Heart right ventricle (tissue), 16 donors: ENCODE results near the gene GTF3C2. TPM values are rescaled to one million over a fixed set of nuclear protein-coding genes. Genes with fewer than 3 reads are reported as not detected.

Experiments used
- ATAC-seq, 8 donors: fragments of 200-7000 bp; cut with Tn5 transposase; one replicate each; pipeline ENCODE4 v1.9.1; 2020; ENCODE audit warnings: mild to moderate bottlenecking in 8 of 8, moderate library complexity in 8 of 8, moderate number of reproducible peaks in 1 of 8
- DNase-seq, 2 donors: peaks; one replicate each; pipeline ENCODE4 v3.0.0-alpha.2; 2020
- H3K27ac ChIP-seq, 10 donors: fragments of 200-600 bp; sonication (generic) in 2 of 10; one replicate each; pipeline versions ENCODE4 v1.5.0 to v1.8.0; 2020 to 2022; ENCODE audit warnings: mild to moderate bottlenecking in 3 of 10
- H3K27me3 ChIP-seq, 7 donors: fragments of 200-600 bp; one replicate each; pipeline ENCODE4 v1.8.0; 2021 to 2022; ENCODE audit warnings: mild to moderate bottlenecking in 2 of 7
- H3K36me3 ChIP-seq, 9 donors: fragments of 200-600 bp; sonication (generic) in 1 of 9; one replicate each; pipeline versions ENCODE4 v1.5.0 to v1.8.0; 2020 to 2022; ENCODE audit warnings: mild to moderate bottlenecking in 2 of 9
- H3K4me1 ChIP-seq, 9 donors: fragments of 200-600 bp; sonication (generic) in 1 of 9; one replicate each; pipeline versions ENCODE4 v1.5.0 to v1.8.0; 2020 to 2022; ENCODE audit warnings: mild to moderate bottlenecking in 4 of 9
- H3K4me3 ChIP-seq, 10 donors: fragments of 200-600 bp; sonication (generic) in 2 of 10; one replicate each; pipeline versions ENCODE4 v1.5.0 to v1.8.0; 2020 to 2022; ENCODE audit warnings: mild to moderate bottlenecking in 7 of 10, moderate library complexity in 2 of 10
- H3K9me3 ChIP-seq, 11 donors: fragments of 200-600 bp in 10 of 11; sonication (generic) in 2 of 11; one replicate each; pipeline versions ENCODE4 v1.5.0 to v1.8.0; 2013 to 2022; ENCODE audit warnings: mild to moderate bottlenecking in 2 of 11, control low read depth in 1 of 11, moderate library complexity in 1 of 11
- WGBS, 2 donors: extraction: QIAGEN DNeasy Blood & Tissue Kit; methylation state at CpG; one replicate each; pipeline ENCODE4 v1.1.7; 2013; ENCODE audit warnings: inconsistent platforms in 1 of 2; 5-methylcytosine and 5-hydroxymethylcytosine counted together
- intact Hi-C, 10 donors: fragments of 100-400 bp; cut with DNase I; formaldehyde crosslinking; loops; one replicate each; pipeline versions ENCODE4 v1.11.1 to v1.14.2; 2022
- polyA plus RNA-seq, 2 donors: library from polyadenylated mRNA; stranded (reverse); fragments of 200-250 nt; gene quantifications; one replicate each; pipeline ENCODE4 v1.2.3, GENCODE V29; 2013
- total RNA-seq, 10 donors: library from RNA; stranded (reverse); fragmentation: NEBNext Ultra II Directional in 3 of 10; extraction: Animal tissue kit (Norgen Biotek cat#: 25700) in 3 of 10; gene quantifications; one replicate each; pipeline versions ENCODE4 v1.2.1 to v1.2.4, GENCODE V29; 2021 to 2023
- TF ChIP-seq, protein P1 (sequence below), 9 donors: fragments of 200-600 bp; sonication (generic) in 2 of 9; IDR thresholded peaks; one replicate each; pipeline versions ENCODE4 v1.5.0 to v1.8.0; 2021 to 2022; ENCODE audit warnings: antibody characterized with exemption in 9 of 9, mild to moderate bottlenecking in 5 of 9, moderate library complexity in 1 of 9
- donor health status: Arrhythmogenic right ventricular cardiomyopathy.
- donor health status: ischemic (EF 13 %, LVEDD 7.1; RV severe dilation, severe dysfunction).
- donor health status: healthy with polysubstance abuse.
- donor health status: DM: no; HTN: yes; CAD: no.
- donor health status: DM: no; HTN: no; CAD: no.
- donor health status: ischemic (EF 25% LVEDD 6.9; RV normal size, moderate dysfunction).
- donor health status: ischemic (EF 25% LVEDD 5.7; RV mildly dilated, moderate dysfunction).
- donor health status: healthy.
- donor health status: DM: yes; HTN: yes; CAD: no.
- donor health status: Ischemic cardiomyopathy.
- donor health status: ischemic (EF 35%, LVEDD 5.7; RV mildly dilated, moderate dysfunction).
- donor health status: nonischemic (EF 11% LVEDD 7.7; RV severe dilation, severe dysfunction).
- donor health status: DM: yes; HTN: yes; CAD: no.
- donor health status: PGD.
- donor health status: ischemic (EF 29% LVEDD 5.4; RV normal size, mild dysfunction).
- donor health status: nonischemic (EF 23%, LVEDD 6.1; RV moderate dilation, normal function).

Gene GTF3C2
- total and polyA plus RNA-seq, 12 donors = 17.6 to 30.3 (median 23.6) TPM

DNA sequence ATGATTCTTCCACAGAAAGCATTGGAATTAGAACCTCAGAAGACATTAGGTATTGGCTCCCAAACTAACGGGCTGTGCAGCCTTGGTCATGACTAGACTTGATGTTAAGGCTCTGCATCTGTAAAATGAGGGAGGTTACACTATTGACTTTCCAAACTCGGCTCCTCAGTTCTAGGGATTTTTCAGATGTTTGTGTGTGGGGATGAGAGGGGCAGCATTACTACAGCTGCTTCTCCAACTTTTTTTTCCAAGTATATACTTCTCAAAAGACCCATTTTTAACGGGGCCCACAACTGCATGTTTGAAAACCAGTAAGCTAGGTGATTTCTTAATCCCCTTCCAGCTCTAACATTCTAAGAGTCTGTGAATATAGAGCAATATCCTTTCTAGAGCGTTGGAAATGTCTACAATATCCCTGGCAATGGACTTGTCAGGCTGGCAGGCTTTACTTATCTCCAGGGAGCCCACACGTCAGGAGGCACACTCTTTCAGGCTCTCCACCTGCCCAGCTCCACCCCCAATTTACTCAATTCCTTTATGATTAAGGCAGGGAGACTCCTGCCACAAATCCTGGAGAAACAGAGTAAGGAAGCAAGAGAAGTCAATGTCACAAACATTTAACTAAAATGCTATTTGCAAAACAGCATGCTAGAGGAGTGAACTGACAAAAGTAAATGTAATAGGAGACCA, 32.8 kb downstream of the GTF3C2 start:
- Histone ChIP-seq H3K4me1 (peaks cover 6 to 41% (median 30%) of the 10 kb centered on the region in 9 donors), H3K27ac (peak overlapping the region; percentile 78 to 98 (median 95)), H3K9me3 (no peaks in the 10 kb centered on the region), H3K4me3 (peak overlapping the region; percentile 29 to 87 (median 76)), H3K27me3 (no peaks in the 10 kb centered on the region), H3K36me3 (peaks cover 0 to 38% (median 27%) of the 10 kb centered on the region in 9 donors)
- intact Hi-C loops = loop anchor here in 5 of 10 donors (2.0 to 5.0 kb wide), 3 partner anchors 33 to 49 kb away; partner anchors contain the start of genes GTF3C2 (in 4 of the 5), EIF2B4 (in 2 of the 5) and SNX17 (in 2 of the 5)
- peak in 1 of 8 donors; percentile 3 for ATAC-seq
- TF ChIP-seq, protein P1, sequence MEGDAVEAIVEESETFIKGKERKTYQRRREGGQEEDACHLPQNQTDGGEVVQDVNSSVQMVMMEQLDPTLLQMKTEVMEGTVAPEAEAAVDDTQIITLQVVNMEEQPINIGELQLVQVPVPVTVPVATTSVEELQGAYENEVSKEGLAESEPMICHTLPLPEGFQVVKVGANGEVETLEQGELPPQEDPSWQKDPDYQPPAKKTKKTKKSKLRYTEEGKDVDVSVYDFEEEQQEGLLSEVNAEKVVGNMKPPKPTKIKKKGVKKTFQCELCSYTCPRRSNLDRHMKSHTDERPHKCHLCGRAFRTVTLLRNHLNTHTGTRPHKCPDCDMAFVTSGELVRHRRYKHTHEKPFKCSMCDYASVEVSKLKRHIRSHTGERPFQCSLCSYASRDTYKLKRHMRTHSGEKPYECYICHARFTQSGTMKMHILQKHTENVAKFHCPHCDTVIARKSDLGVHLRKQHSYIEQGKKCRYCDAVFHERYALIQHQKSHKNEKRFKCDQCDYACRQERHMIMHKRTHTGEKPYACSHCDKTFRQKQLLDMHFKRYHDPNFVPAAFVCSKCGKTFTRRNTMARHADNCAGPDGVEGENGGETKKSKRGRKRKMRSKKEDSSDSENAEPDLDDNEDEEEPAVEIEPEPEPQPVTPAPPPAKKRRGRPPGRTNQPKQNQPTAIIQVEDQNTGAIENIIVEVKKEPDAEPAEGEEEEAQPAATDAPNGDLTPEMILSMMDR (IDR thresholded peaks at IDR 0.05) = no peak
- no peak for DNase-seq
- WGBS, 2 donors = 21 to 22% methylated on average over 5 of the region's 5 CpGs

DNA sequence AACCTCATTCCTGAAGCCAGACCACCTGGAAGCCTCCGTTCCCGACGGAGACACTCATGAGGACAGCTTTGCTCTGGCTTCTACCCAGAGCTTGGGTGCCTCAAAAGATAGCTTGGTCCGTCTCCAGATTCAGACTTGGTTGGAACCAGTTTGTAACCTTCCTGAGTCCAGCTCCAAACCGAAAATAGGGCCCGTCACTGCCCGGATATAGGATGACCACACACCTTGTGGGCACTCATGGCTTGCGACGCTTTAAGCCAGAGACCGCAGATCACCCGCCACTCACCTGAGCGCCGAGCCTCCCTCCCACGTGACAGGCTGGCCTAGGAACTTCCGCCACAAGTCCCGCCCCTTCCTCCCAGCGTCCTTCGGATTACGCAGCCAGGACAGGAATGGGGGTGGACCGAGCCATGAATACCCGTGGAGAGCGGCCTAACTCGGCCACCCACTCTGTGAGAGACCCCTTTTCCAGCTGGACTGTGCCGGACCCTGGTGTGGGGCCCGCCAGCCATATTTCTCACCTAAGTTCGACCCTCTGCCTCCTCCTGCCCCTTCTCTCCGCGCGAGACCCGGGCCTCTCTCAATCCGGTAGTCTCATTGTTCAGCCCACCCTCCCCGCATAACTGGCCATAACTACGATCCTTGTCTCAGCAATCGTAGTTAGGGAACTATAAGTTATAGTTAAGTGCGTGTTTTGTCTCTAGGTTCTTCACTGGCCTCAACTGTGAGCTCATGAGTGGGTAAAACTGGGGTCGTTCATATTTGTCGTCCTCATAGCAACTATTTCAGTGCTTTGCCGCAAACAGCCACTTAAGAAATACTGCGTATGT, 33.6 kb downstream of the GTF3C2 start, which contains the start of gene MPV17:
MPV17 (minus strand) TSS at position 332 of the 830 bp plus-strand sequence. CDS start 580 bp downstream, outside the sequence.
- intact Hi-C loops = loop anchor here in 5 of 10 donors (2.0 to 5.0 kb wide), 3 partner anchors 34 to 49 kb away; partner anchors contain the start of genes GTF3C2 (in 4 of the 5), EIF2B4 (in 2 of the 5) and SNX17 (in 2 of the 5)
- Histone ChIP-seq H3K4me3 (peak within 1 kb of the TSS; percentile 29 to 87 (median 76)), H3K4me1 (peaks cover 6 to 41% (median 30%) of the 10 kb centered on the region in 9 donors), H3K27ac (peak within 1 kb of the TSS; percentile 78 to 98 (median 95)), H3K27me3 (no peaks in the 10 kb centered on the region), H3K36me3 (peaks cover 0 to 36% (median 23%) of the 10 kb centered on the region in 9 donors), H3K9me3 (no peaks in the 10 kb centered on the region)
- DNase-seq (peak; percentile 89 to 93), ATAC-seq (peak; percentile 87 to 97 (median 94))
- WGBS, 2 donors = 0% methylated on average over 39 of the region's 39 CpGs
- TF ChIP-seq, protein P1 (IDR thresholded peaks at IDR 0.05) = no peak

- Histone ChIP-seq H3K27me3 (no peaks in the 10 kb centered on the region), H3K4me3 (peak overlapping the region; percentile 29 to 87 (median 76)), H3K27ac (peak overlapping the region in 9 of 10 donors; percentile 78 to 98 (median 96)), H3K36me3 (peaks cover 0 to 31% (median 16%) of the 10 kb centered on the region in 9 donors), H3K4me1 (peaks cover 6 to 41% (median 30%) of the 10 kb centered on the region in 9 donors), H3K9me3 (no peaks in the 10 kb centered on the region)
- ATAC-seq (peak; percentile 16 to 60 (median 38)), DNase-seq (no peak)
- WGBS, 2 donors = 4% methylated on average over 10 of the region's 10 CpGs
- TF ChIP-seq, protein P1 (IDR thresholded peaks at IDR 0.05) = no peak
- intact Hi-C loops = loop anchor here in 5 of 10 donors (2.0 to 5.0 kb wide), 3 partner anchors 34 to 50 kb away; partner anchors contain the start of genes GTF3C2 (in 4 of the 5), EIF2B4 (in 2 of the 5) and SNX17 (in 2 of the 5)
Observed at GRCh38 chr2:27322301-27322765, 34.2 kb downstream of the GTF3C2 start.
